Measurements from ENCODE around the gene SORBS2.

DNA sequence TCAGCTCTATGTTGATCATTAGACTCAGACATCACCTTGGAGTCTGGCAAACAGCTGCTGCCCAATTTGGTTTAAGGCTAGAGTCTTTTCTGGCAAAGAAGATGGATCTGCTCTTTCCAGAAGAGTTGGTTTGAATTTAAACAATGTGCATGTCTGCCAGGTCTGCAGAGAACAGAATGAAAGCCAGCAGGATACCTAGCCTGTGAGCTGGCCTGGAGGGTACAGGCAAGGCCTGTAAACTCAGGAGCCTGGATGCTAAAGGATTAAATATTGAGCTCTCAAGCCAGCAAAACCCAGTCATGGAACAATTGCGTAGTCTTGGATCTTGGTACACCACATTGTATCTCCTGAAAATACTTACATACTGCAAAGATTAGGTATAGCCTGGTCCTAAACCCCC is 261.1 kb downstream of the SORBS2 start:
- TF ChIP-seq, protein P1, sequence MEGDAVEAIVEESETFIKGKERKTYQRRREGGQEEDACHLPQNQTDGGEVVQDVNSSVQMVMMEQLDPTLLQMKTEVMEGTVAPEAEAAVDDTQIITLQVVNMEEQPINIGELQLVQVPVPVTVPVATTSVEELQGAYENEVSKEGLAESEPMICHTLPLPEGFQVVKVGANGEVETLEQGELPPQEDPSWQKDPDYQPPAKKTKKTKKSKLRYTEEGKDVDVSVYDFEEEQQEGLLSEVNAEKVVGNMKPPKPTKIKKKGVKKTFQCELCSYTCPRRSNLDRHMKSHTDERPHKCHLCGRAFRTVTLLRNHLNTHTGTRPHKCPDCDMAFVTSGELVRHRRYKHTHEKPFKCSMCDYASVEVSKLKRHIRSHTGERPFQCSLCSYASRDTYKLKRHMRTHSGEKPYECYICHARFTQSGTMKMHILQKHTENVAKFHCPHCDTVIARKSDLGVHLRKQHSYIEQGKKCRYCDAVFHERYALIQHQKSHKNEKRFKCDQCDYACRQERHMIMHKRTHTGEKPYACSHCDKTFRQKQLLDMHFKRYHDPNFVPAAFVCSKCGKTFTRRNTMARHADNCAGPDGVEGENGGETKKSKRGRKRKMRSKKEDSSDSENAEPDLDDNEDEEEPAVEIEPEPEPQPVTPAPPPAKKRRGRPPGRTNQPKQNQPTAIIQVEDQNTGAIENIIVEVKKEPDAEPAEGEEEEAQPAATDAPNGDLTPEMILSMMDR (IDR thresholded peaks at IDR 0.05): no peak
- no peak for TF ChIP-seq POLR2A (IDR thresholded peaks at IDR 0.05)
